IMR-90 (cell line): ENCODE data around the gene CORO7. TPM values are rescaled to one million over a fixed set of nuclear protein-coding genes. Genes with fewer than 3 reads are reported as not detected.

ENCODE experiments used
- ATAC-seq: fragments of 200-7000 bp; cut with Tn5 transposase; 2 replicates; pipeline ENCODE4 v1.9.1; 2020; ENCODE audit warnings: low read depth, mild to moderate bottlenecking, moderate library complexity
- BruUV-seq: library from RNA; stranded (reverse); fragments of 400-500 nt; replicated peaks from 2 replicates; lab custom pipeline; 2021; lab: Mats Ljungman, UMichigan
- CTCF ChIA-PET: fragments of 300-600 bp; formaldehyde crosslinking; extraction: SDS; loops from one replicate; lab custom pipeline; 2021; ENCODE audit warnings: antibody characterized with exemption; lab: Yijun Ruan, JAX
- POLR2A ChIA-PET: fragments of 300-600 bp; sonication (Branson Sonifier 250); formaldehyde crosslinking; loops from one replicate; lab custom pipeline; 2022; ENCODE audit warnings: antibody characterized with exemption; ENCODE audit not compliant: unreplicated experiment; lab: Charles Lee
- DNase-seq: peaks from one replicate; pipeline ENCODE4 v3.0.0; 2013
- H2AFZ ChIP-seq: replicated peaks from 2 replicates; pipeline ENCODE3; 2013; ENCODE audit warnings: low read length, mild to moderate bottlenecking; ENCODE audit not compliant: poor library complexity
- H2AK5ac ChIP-seq: 2 replicates; pipeline ENCODE4 v1.6.1; 2013; ENCODE audit warnings: low read depth, low read length, inconsistent platforms
- H2AK9ac ChIP-seq: replicated peaks from 2 replicates; pipeline ENCODE3; 2013; ENCODE audit warnings: mild to moderate bottlenecking, low read depth, low read length, moderate library complexity; ENCODE audit not compliant: poor library complexity
- H2BK120ac ChIP-seq: 2 replicates; pipeline ENCODE4 v1.6.1; 2013; ENCODE audit warnings: low read depth, low read length, inconsistent platforms
- H2BK15ac ChIP-seq: 3 replicates; pipeline ENCODE4 v1.6.1; 2013; ENCODE audit warnings: low read depth, low read length, inconsistent platforms
- H2BK20ac ChIP-seq: 2 replicates; pipeline ENCODE4 v1.6.1; 2013; ENCODE audit warnings: low read depth, mild to moderate bottlenecking, inconsistent platforms, low read length, moderate library complexity
- H2BK5ac ChIP-seq: 2 replicates; pipeline ENCODE4 v1.6.1; 2013; ENCODE audit warnings: mild to moderate bottlenecking, low read depth, low read length, inconsistent platforms; ENCODE audit not compliant: poor library complexity, severe bottlenecking
- H3K14ac ChIP-seq: replicated peaks from 2 replicates; pipeline ENCODE4 v1.6.1; 2013; ENCODE audit warnings: low read depth, low read length, inconsistent platforms
- H3K18ac ChIP-seq: 2 replicates; pipeline ENCODE4 v1.6.1; 2013; ENCODE audit warnings: low read depth, low read length, control low read depth
- H3K23ac ChIP-seq: 2 replicates; pipeline ENCODE4 v1.6.1; 2013; ENCODE audit warnings: low read depth, low read length, inconsistent platforms
- H3K27ac ChIP-seq: 2 replicates; pipeline ENCODE4 v1.5.1; 2013; ENCODE audit warnings: mild to moderate bottlenecking, control low read depth, low read length; ENCODE audit not compliant: insufficient read depth
- H3K27me3 ChIP-seq: 2 replicates; pipeline ENCODE4 v1.6.1; 2013; ENCODE audit warnings: low read length; ENCODE audit not compliant: control insufficient read depth, insufficient read depth
- H3K36me3 ChIP-seq: 2 replicates; pipeline ENCODE4 v1.6.1; 2013; ENCODE audit warnings: low read length, mixed read lengths; ENCODE audit not compliant: control insufficient read depth, insufficient read depth
- H3K4ac ChIP-seq: 2 replicates; pipeline ENCODE4 v1.6.1; 2013; ENCODE audit warnings: low read depth, low read length, inconsistent platforms
- H3K4me1 ChIP-seq: 2 replicates; pipeline ENCODE4 v1.6.1; 2013; ENCODE audit warnings: low read length, mixed read lengths; ENCODE audit not compliant: control insufficient read depth, insufficient read depth
- H3K4me2 ChIP-seq: 2 replicates; pipeline ENCODE4 v1.6.1; 2013; ENCODE audit warnings: low read depth, mild to moderate bottlenecking, control low read depth, low read length, moderate library complexity
- H3K4me3 ChIP-seq: 2 replicates; pipeline ENCODE4 v1.5.1; 2013; ENCODE audit warnings: low read depth, mild to moderate bottlenecking, control low read depth, low read length, moderate library complexity; ENCODE audit not compliant: insufficient read depth
- H3K56ac ChIP-seq: 2 replicates; pipeline ENCODE4 v1.6.1; 2013; ENCODE audit warnings: low read length, inconsistent platforms; ENCODE audit not compliant: insufficient read depth; ENCODE audit errors: extremely low read depth
- H3K79me1 ChIP-seq, 2 experiments: 2 replicates each; pipeline ENCODE4 v1.6.1; 2013; ENCODE audit warnings: low read length in 2 of 2, inconsistent platforms in 1 of 2, low read depth in 1 of 2
- H3K9ac ChIP-seq: 2 replicates; pipeline ENCODE4 v1.6.1; 2013; ENCODE audit warnings: low read depth, low read length, control low read depth
- H3K9me1 ChIP-seq: 2 replicates; pipeline ENCODE4 v1.6.1; 2013; ENCODE audit warnings: low read length, inconsistent platforms; ENCODE audit not compliant: insufficient read depth
- H3K9me3 ChIP-seq: 2 replicates; pipeline ENCODE4 v1.6.1; 2013; ENCODE audit warnings: low read length; ENCODE audit not compliant: control insufficient read depth, insufficient read depth
- H4K20me1 ChIP-seq: 2 replicates; pipeline ENCODE4 v1.6.1; 2013; ENCODE audit warnings: low read length, inconsistent platforms; ENCODE audit not compliant: insufficient read depth
- H4K5ac ChIP-seq: 2 replicates; pipeline ENCODE4 v1.6.1; 2013; ENCODE audit warnings: mild to moderate bottlenecking, low read depth, low read length, control low read depth
- H4K8ac ChIP-seq, 2 experiments: 2 replicates each; pipeline ENCODE4 v1.6.1; 2013; ENCODE audit warnings: low read depth in 2 of 2, low read length in 2 of 2, control low read depth in 1 of 2, inconsistent platforms in 1 of 2
- H4K91ac ChIP-seq: 2 replicates; pipeline ENCODE4 v1.6.1; 2013; ENCODE audit warnings: low read depth, low read length, inconsistent platforms; ENCODE audit not compliant: insufficient read depth
- BHLHE40 ChIP-seq: fragments of 150-350 bp; IDR thresholded peaks from 2 replicates; pipeline ENCODE4 v1.6.1; 2016; ENCODE audit warnings: mild to moderate bottlenecking, low read depth, low read length
- CEBPB ChIP-seq: IDR thresholded peaks from 2 replicates; pipeline ENCODE4 v1.6.1; 2012; ENCODE audit warnings: low read depth, low read length, improper control_type of control experiment
- CHD1 ChIP-seq: IDR thresholded peaks from 2 replicates; pipeline ENCODE4 v1.6.1; 2012; ENCODE audit warnings: low read depth, low read length, improper control_type of control experiment
- FOS ChIP-seq: fragments of 150-350 bp; IDR thresholded peaks from 2 replicates; pipeline ENCODE4 v1.6.1; 2016; ENCODE audit warnings: low read depth, low read length
- MAFK ChIP-seq: IDR thresholded peaks from 2 replicates; pipeline ENCODE4 v1.6.1; 2012; ENCODE audit warnings: low read depth, low read length, improper control_type of control experiment
- MAZ ChIP-seq: IDR thresholded peaks from 2 replicates; pipeline ENCODE4 v1.6.1; 2012; ENCODE audit warnings: low read depth, mild to moderate bottlenecking, low read length, improper control_type of control experiment, moderate library complexity, borderline replicate concordance
- MXI1 ChIP-seq: IDR thresholded peaks from 2 replicates; pipeline ENCODE4 v1.6.1; 2012; ENCODE audit warnings: low read depth, mild to moderate bottlenecking, low read length, moderate library complexity, borderline replicate concordance
- NFE2L2 ChIP-seq: fragments of 150-350 bp; IDR thresholded peaks from 2 replicates; pipeline ENCODE4 v1.6.1; 2016; ENCODE audit warnings: low read depth, mild to moderate bottlenecking, low read length
- POLR2A ChIP-seq: IDR thresholded peaks from 2 replicates; pipeline ENCODE4 v1.6.1; 2012; ENCODE audit warnings: mild to moderate bottlenecking, low read depth, low read length
- RAD21 ChIP-seq: IDR thresholded peaks from 2 replicates; pipeline ENCODE4 v1.6.1; 2012; ENCODE audit warnings: low read length, improper control_type of control experiment
- RCOR1 ChIP-seq: IDR thresholded peaks from 2 replicates; pipeline ENCODE4 v1.6.1; 2012; ENCODE audit warnings: mild to moderate bottlenecking, low read length, improper control_type of control experiment; ENCODE audit not compliant: insufficient replicate concordance
- RFX5 ChIP-seq: IDR thresholded peaks from 2 replicates; pipeline ENCODE4 v1.8.0; 2012; ENCODE audit warnings: low read depth, mild to moderate bottlenecking, low read length, moderate library complexity
- SMC3 ChIP-seq: fragments of 150-350 bp; IDR thresholded peaks from 2 replicates; pipeline ENCODE4 v1.6.1; 2016; ENCODE audit warnings: low read depth, mild to moderate bottlenecking, antibody characterized with exemption, low read length, moderate library complexity
- WGBS, 2 experiments: methylation state at CpG; one replicate each; pipeline versions ENCODE4 v1.1.5 to v1.1.7; 2013; ENCODE audit warnings: missing lambda C conversion rate in 2 of 2; ENCODE audit not compliant: insufficient read length in 1 of 2; ENCODE audit errors: extremely low coverage in 2 of 2; 5-methylcytosine and 5-hydroxymethylcytosine counted together
- dilution Hi-C: fragments of 300-500 bp; cut with HindIII; formaldehyde crosslinking; loops from one replicate; pipeline ENCODE4 v1.14.3; 2018; ENCODE audit warnings: low sequenced_read_pairs; ENCODE audit not compliant: unreplicated experiment
- in situ Hi-C: fragments of 300-500 bp; cut with MboI; formaldehyde crosslinking; loops from 3 replicates; pipeline ENCODE4 v1.14.3; 2019; ENCODE audit warnings: low sequenced_read_pairs, inconsistent platforms, mixed read lengths
- intact Hi-C: fragments of 100-400 bp; cut with micrococcal nuclease; formaldehyde crosslinking; loops from 2 replicates; pipeline ENCODE4 v1.10.0; 2022
- polyA plus RNA-seq, 3 experiments: library from polyadenylated mRNA; depleted of rRNA; stranded (reverse); fragments of >200 nt; gene quantifications; 2 replicates each; pipeline ENCODE4 v1.2.3, GENCODE V29; 2012; ENCODE audit warnings: low replicate concordance in 1 of 3
- total RNA-seq: library from RNA; depleted of rRNA; stranded (reverse); fragments of >200 nt; gene quantifications from 2 replicates; pipeline ENCODE4 v1.2.3, GENCODE V29; 2012
- TF ChIP-seq, protein P1 (sequence below): fragments of 150-350 bp; IDR thresholded peaks from 2 replicates; pipeline ENCODE4 v1.6.1; 2016; ENCODE audit warnings: low read depth, mild to moderate bottlenecking, low read length, moderate library complexity, borderline replicate concordance
- TF ChIP-seq, protein P2 (sequence below): conservative IDR thresholded peaks from 2 replicates; pipeline ENCODE4 v1.5.1; 2012; ENCODE audit warnings: mild to moderate bottlenecking, low read depth, low read length, improper control_type of control experiment
- TF ChIP-seq, protein P3 (sequence below): fragments of 150-350 bp; IDR thresholded peaks from 2 replicates; pipeline ENCODE4 v1.6.1; 2017; ENCODE audit warnings: mild to moderate bottlenecking, antibody characterized with exemption, low read length, low read depth

CORO7 gene
- total and polyA plus RNA-seq, 2 of the 4 experiments (the other 2 are of a cell fraction), result 6.3 to 26.7 TPM

DNA sequence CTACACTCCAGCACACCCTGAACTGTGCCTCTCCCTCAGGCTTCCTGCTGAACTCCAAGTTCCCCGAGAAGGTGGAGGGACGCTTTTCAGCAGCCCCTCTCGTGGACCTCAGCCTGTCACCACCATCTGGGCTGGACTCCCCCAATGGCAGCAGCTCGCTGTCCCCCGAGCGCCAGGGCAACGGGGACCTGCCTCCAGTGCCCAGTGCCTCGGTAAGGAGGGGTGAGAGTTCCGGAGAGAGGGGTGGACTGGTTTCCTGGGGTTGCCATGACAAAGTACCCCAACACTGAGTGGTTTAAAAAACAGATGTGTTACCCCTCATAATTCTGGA lies 83.1 kb downstream of the CORO7 start:
- H3K4ac ChIP-seq, result no peak overlapping the region
- BruUV-seq, result no TSS peak
- no peak overlapping the region for H3K4me2 ChIP-seq
- POLR2A ChIA-PET, result no interaction called here
- peak overlapping the region; percentile 58 for H2AFZ ChIP-seq
- CTCF ChIA-PET, result interaction anchor here (1.1 kb wide), 1 partner anchor 70 kb away, joined by 3 read pairs; no protein-coding TSS in a partner anchor
- no peak overlapping the region for H3K9ac ChIP-seq
- no peak overlapping the region for H2AK5ac ChIP-seq
- peaks cover 12 to 68% of the 10 kb centered on the region in 2 experiments; a peak in 3 of 4 replicates for H3K79me1 ChIP-seq
- no peak overlapping the region for H4K5ac ChIP-seq
- H3K14ac ChIP-seq, result no peak overlapping the region
- H3K27ac ChIP-seq, result no peak overlapping the region
- no peak for DNase-seq
- H2BK5ac ChIP-seq, result no peak overlapping the region
- in situ Hi-C loops, result loop anchor here (5.0 to 10.0 kb wide), 2 partner anchors 131 to 348 kb away; no protein-coding TSS in a partner anchor
- H4K20me1 ChIP-seq, result peaks cover 61% of the 10 kb centered on the region
- H2BK15ac ChIP-seq, result no peak overlapping the region
- H2AK9ac ChIP-seq, result no peak overlapping the region
- intact Hi-C loops, result loop anchor here (5.0 kb wide), 1 partner anchor 216 kb away; the partner anchor contains the start of gene ADCY9
- no peak overlapping the region for H4K8ac ChIP-seq
- dilution Hi-C loops, result no loop called here
- H2BK20ac ChIP-seq, result no peak overlapping the region
- no peaks in the 10 kb centered on the region for H3K9me3 ChIP-seq
- H3K4me3 ChIP-seq, result no peak overlapping the region
- no peak overlapping the region for H3K18ac ChIP-seq
- H4K91ac ChIP-seq, result no peak overlapping the region
- no peaks in the 10 kb centered on the region for H3K27me3 ChIP-seq
- no peak overlapping the region for H3K56ac ChIP-seq
- H3K36me3 ChIP-seq, result peaks cover 35% of the 10 kb centered on the region
- ATAC-seq, result no peak
- no peak overlapping the region for H3K23ac ChIP-seq
- WGBS, 2 experiments, result 80% methylated on average over 1 of the region's 9 CpGs; no CpG with 5 or more reads in 1 of the 2 experiments
- peaks cover 8% of the 10 kb centered on the region for H3K9me1 ChIP-seq
- H3K4me1 ChIP-seq, result peaks cover 13% of the 10 kb centered on the region
- no peak overlapping the region for H2BK120ac ChIP-seq
- TF ChIP-seq, protein P1, sequence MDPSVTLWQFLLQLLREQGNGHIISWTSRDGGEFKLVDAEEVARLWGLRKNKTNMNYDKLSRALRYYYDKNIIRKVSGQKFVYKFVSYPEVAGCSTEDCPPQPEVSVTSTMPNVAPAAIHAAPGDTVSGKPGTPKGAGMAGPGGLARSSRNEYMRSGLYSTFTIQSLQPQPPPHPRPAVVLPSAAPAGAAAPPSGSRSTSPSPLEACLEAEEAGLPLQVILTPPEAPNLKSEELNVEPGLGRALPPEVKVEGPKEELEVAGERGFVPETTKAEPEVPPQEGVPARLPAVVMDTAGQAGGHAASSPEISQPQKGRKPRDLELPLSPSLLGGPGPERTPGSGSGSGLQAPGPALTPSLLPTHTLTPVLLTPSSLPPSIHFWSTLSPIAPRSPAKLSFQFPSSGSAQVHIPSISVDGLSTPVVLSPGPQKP, result no peak
- TF ChIP-seq MAZ (no peak), RFX5 (no peak), MAFK (no peak), BHLHE40 (no peak), POLR2A (no peak), RCOR1 (no peak), SMC3 (no peak), FOS (no peak), CEBPB (no peak), CHD1 (no peak), RAD21 (no peak), MXI1 (no peak), NFE2L2 (no peak)
- TF ChIP-seq, protein P2, sequence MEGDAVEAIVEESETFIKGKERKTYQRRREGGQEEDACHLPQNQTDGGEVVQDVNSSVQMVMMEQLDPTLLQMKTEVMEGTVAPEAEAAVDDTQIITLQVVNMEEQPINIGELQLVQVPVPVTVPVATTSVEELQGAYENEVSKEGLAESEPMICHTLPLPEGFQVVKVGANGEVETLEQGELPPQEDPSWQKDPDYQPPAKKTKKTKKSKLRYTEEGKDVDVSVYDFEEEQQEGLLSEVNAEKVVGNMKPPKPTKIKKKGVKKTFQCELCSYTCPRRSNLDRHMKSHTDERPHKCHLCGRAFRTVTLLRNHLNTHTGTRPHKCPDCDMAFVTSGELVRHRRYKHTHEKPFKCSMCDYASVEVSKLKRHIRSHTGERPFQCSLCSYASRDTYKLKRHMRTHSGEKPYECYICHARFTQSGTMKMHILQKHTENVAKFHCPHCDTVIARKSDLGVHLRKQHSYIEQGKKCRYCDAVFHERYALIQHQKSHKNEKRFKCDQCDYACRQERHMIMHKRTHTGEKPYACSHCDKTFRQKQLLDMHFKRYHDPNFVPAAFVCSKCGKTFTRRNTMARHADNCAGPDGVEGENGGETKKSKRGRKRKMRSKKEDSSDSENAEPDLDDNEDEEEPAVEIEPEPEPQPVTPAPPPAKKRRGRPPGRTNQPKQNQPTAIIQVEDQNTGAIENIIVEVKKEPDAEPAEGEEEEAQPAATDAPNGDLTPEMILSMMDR, result no peak
- TF ChIP-seq, protein P3, sequence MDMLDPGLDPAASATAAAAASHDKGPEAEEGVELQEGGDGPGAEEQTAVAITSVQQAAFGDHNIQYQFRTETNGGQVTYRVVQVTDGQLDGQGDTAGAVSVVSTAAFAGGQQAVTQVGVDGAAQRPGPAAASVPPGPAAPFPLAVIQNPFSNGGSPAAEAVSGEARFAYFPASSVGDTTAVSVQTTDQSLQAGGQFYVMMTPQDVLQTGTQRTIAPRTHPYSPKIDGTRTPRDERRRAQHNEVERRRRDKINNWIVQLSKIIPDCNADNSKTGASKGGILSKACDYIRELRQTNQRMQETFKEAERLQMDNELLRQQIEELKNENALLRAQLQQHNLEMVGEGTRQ, result no peak
